Testis (tissue), 3 donors: ENCODE results near the gene FHAD1. TPM values are rescaled to one million over a fixed set of nuclear protein-coding genes. Genes with fewer than 3 reads are reported as not detected.

ENCODE experiments used
- DNase-seq: peaks from one replicate; pipeline ENCODE4 v3.0.0-alpha.2; 2019
- H3K27ac ChIP-seq, 2 donors: fragments of 200-600 bp; sonication (generic); one replicate each; pipeline ENCODE4 v1.5.1; 2019
- H3K27me3 ChIP-seq: fragments of 200-600 bp; sonication (generic); one replicate; pipeline ENCODE4 v1.5.1; 2019
- H3K36me3 ChIP-seq: fragments of 200-600 bp; sonication (generic); one replicate; pipeline ENCODE4 v1.5.1; 2017; ENCODE audit warnings: low read depth; ENCODE audit errors: missing control alignments
- H3K4me1 ChIP-seq: fragments of 200-600 bp; sonication (generic); one replicate; pipeline ENCODE4 v1.5.1; 2019
- H3K4me3 ChIP-seq, 2 donors: fragments of 200-600 bp; sonication (generic); one replicate each; pipeline ENCODE4 v1.5.1; 2017 to 2019
- H3K9me3 ChIP-seq: fragments of 200-600 bp; sonication (generic); one replicate; pipeline ENCODE4 v1.5.1; 2017
- POLR2A ChIP-seq: fragments of 450-650 bp; IDR thresholded peaks from one replicate; pipeline ENCODE4 v1.6.1; 2017; ENCODE audit warnings: antibody characterized with exemption, mild to moderate bottlenecking, moderate library complexity
- WGBS, 2 donors: methylation state at CpG; one replicate each; pipeline ENCODE4 v1.1.5; 2018; 5-methylcytosine and 5-hydroxymethylcytosine counted together
- intact Hi-C: fragments of 100-400 bp; cut with DNase I; formaldehyde crosslinking; loops from one replicate; pipeline ENCODE4 v1.15.1; 2023; ENCODE audit warnings: low total_unique reads
- polyA plus RNA-seq: library from polyadenylated mRNA; stranded (reverse); fragments of 350-450 nt; fragmentation: Illumina TruSeq; extraction: RNeasy Lipid Tissue Mini Kit (QIAGEN cat#74804); gene quantifications from one replicate; pipeline ENCODE4 v1.2.3, GENCODE V29; 2014; ENCODE audit warnings: low read depth, low replicate concordance; ENCODE audit not compliant: insufficient read depth
- total RNA-seq, 2 donors: library from RNA; depleted of rRNA; stranded (reverse); fragments of >200 nt; gene quantifications; one replicate each; pipeline ENCODE4 v1.2.3, GENCODE V29; 2016
- TF ChIP-seq, protein P1 (sequence below), 3 experiments: fragments of 450-650 bp in 2 of 3; fragments of 200-600 bp in 1 of 3; sonication (generic) in 1 of 3; IDR thresholded peaks; one replicate each; pipeline ENCODE4 v1.5.1; 2016 to 2019; ENCODE audit warnings: antibody characterized with exemption in 3 of 3, mild to moderate bottlenecking in 2 of 3, moderate library complexity in 1 of 3

Gene FHAD1
- total and polyA plus RNA-seq, 3 donors from 2014 or later: 22.0 to 73.3 (median 59.0) TPM

DNA sequence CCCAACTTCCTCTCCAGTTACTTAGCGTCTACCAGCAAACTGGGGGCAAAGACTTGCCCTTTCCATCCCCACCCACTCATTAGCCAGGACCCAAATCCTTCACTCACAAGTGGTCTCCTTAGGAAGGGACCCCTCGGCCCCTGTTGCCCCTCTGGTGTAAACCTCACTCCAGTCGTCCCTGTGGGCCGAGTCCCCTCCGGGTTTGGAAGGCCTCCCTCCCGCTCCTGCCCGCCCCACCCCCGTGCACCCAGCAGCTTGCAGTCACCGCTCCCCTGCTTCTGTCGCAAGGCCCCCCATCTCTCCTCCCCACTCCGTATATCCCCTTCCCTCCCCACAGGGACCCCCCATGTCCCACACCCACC is 163.8 kb downstream of the FHAD1 start:
- Histone ChIP-seq H3K4me1 (peaks cover 30% of the 10 kb centered on the region), H3K36me3 (no peaks in the 10 kb centered on the region), H3K9me3 (no peaks in the 10 kb centered on the region), H3K4me3 (peak overlapping the region; percentile 83 to 93), H3K27me3 (no peaks in the 10 kb centered on the region), H3K27ac (peak overlapping the region; percentile 73 to 74)
- 32 to 48% methylated on average over 10 to 11 of the region's 11 CpGs for WGBS, 2 donors
- TF ChIP-seq, protein P1, sequence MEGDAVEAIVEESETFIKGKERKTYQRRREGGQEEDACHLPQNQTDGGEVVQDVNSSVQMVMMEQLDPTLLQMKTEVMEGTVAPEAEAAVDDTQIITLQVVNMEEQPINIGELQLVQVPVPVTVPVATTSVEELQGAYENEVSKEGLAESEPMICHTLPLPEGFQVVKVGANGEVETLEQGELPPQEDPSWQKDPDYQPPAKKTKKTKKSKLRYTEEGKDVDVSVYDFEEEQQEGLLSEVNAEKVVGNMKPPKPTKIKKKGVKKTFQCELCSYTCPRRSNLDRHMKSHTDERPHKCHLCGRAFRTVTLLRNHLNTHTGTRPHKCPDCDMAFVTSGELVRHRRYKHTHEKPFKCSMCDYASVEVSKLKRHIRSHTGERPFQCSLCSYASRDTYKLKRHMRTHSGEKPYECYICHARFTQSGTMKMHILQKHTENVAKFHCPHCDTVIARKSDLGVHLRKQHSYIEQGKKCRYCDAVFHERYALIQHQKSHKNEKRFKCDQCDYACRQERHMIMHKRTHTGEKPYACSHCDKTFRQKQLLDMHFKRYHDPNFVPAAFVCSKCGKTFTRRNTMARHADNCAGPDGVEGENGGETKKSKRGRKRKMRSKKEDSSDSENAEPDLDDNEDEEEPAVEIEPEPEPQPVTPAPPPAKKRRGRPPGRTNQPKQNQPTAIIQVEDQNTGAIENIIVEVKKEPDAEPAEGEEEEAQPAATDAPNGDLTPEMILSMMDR (IDR thresholded peaks at IDR 0.05): no peak
- TF ChIP-seq POLR2A: no peak
- intact Hi-C loops: no loop called here
- no peak for DNase-seq

DNA sequence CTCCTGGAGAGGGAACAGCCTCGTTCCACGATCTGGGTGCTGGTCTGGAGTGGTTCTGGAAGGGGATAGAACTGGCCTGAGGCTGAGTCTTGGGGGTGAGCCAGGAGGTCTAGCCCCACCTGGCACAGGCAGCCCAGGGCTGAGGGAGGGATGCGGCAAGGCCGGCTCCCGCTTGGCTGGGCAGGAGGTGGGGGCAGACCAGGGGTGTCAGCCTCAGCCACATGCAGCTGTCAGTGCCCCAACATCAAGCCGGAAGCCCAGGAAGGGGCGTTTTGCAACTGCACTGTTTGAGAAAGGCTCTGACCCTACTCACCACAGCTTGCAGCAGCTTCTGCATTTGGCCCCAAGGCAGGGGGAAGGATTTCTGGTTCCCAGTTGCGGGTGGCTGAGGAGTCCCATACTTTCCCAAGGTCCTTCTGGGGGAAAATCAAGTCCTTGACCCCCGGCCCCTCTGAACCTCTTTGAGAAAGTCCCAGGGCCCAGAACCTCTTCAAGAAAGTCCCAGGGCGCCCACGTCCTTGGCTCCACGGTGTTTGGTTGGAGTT is 164.6 kb downstream of the FHAD1 start:
- peak overlapping the region; percentile 31 to 93 for H3K4me3 ChIP-seq
- 33 to 51% methylated on average over 7 to 12 of the region's 12 CpGs for WGBS, 2 donors
- peaks cover 38% of the 10 kb centered on the region for H3K4me1 ChIP-seq
- TF ChIP-seq POLR2A: no peak
- TF ChIP-seq, protein P1 (IDR thresholded peaks at IDR 0.05): no peak
- DNase-seq: peak; percentile 56
- H3K36me3 ChIP-seq: no peaks in the 10 kb centered on the region
- intact Hi-C loops: no loop called here
- H3K27ac ChIP-seq: peak overlapping the region; percentile 73 to 74
- no peaks in the 10 kb centered on the region for H3K9me3 ChIP-seq
- H3K27me3 ChIP-seq: no peaks in the 10 kb centered on the region

- intact Hi-C loops: no loop called here
- H3K4me3 ChIP-seq: peak overlapping the region in 1 of 2 donors; percentile 93
Measured at GRCh38 chr1:15412175-15412800, 165.3 kb downstream of the FHAD1 start.

GRCh38 chr1:15412843-15413242 is 165.8 kb downstream of the FHAD1 start:
- peak overlapping the region; percentile 73 to 74 for H3K27ac ChIP-seq
- H3K4me1 ChIP-seq: peaks cover 49% of the 10 kb centered on the region
- 65 to 77% methylated on average over 11 of the region's 11 CpGs for WGBS, 2 donors
- H3K36me3 ChIP-seq: no peaks in the 10 kb centered on the region
- intact Hi-C loops: no loop called here
- TF ChIP-seq POLR2A: no peak
- TF ChIP-seq, protein P1 (IDR thresholded peaks at IDR 0.05): no peak
- no peaks in the 10 kb centered on the region for H3K9me3 ChIP-seq
- H3K27me3 ChIP-seq: no peaks in the 10 kb centered on the region
- DNase-seq: peak; percentile 65
- no peak overlapping the region for H3K4me3 ChIP-seq

More at GRCh38 chr1:15412175-15412800, 165.3 kb downstream of the FHAD1 start:
- WGBS, 2 donors: 53 to 76% methylated on average over 11 to 16 of the region's 16 CpGs
- H3K27me3 ChIP-seq: no peaks in the 10 kb centered on the region
- TF ChIP-seq, protein P1 (IDR thresholded peaks at IDR 0.05): no peak
- no peak for TF ChIP-seq POLR2A
- peak overlapping the region; percentile 73 to 74 for H3K27ac ChIP-seq
- no peaks in the 10 kb centered on the region for H3K36me3 ChIP-seq
- no peaks in the 10 kb centered on the region for H3K9me3 ChIP-seq
- DNase-seq: no peak
- peaks cover 44% of the 10 kb centered on the region for H3K4me1 ChIP-seq
